GM21515 (cell line): ENCODE results near the gene PPP1R16B.
A peak's percentile ranks its signal among the peaks of the same experiment; 100 is the strongest.

ENCODE experiments used
- ATAC-seq: cut with Tn5 transposase; IDR thresholded peaks from one replicate; pipeline ENCODE4 v1.9.1; 2021; ENCODE audit not compliant: unreplicated experiment

Gene PPP1R16B

DNA sequence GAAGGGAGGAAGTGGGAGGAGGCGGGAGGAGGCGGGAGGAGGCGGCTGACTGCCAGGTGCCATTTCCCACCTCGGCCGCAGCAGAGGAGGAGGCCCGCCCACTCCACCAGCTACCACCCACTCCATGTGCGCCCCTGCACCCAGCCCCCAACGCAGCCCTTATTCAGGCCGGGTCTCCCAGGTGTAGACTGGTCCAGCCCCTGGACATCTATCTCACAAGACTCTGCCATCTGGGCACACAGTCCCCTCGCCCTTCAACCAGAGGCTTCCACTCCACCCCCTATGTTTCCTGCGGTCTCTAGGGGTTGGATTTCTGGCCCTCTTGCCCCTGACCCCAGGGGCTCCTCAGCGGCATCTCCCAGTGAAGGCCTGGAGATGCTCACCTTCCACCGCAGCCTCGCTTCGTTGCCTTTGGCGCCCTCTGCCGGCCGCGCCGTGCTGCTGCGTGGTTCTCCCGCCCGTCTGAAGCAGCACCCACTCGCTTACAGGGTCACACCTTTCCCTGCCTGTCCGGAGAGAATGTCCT is 88.1 kb downstream of the PPP1R16B start:
- ATAC-seq: peak; percentile 46

DNA sequence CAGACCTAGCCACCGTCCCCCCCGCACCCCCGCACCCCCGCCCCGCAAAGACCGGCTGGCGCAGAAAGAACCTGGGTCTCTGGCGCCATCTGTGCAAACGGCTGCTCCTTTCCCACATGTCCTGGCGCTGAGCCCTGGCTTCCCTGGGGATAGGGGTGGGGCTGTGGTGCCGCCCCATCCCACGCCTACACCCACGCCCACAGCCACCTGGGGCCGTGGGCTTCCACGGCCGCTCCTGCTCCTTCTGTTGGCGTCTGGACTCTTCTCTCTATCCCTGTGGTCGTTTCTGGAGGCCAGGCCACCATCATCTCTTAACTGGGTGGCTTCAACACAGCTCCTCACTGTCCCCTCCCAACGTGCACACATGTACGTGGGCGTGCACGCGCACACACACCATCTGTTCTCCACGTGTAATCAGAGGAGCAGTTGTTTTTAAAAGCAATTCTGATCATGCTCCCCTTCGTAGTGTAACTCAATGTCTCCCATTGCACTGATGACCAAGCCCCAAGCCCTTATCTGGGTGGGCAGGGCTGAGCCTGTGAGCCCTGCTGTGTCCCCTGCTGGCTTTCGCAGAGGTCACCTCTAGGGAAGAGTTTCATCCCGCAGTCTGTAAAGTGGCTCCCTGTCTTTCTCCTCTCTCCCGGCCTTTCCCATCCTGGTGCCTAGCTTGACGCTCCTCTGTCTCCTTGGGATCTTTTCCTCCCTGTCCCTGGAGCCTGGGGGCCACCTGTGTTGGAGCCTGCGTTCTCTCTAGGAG is 88.8 kb downstream of the PPP1R16B start:
- no peak for ATAC-seq

DNA sequence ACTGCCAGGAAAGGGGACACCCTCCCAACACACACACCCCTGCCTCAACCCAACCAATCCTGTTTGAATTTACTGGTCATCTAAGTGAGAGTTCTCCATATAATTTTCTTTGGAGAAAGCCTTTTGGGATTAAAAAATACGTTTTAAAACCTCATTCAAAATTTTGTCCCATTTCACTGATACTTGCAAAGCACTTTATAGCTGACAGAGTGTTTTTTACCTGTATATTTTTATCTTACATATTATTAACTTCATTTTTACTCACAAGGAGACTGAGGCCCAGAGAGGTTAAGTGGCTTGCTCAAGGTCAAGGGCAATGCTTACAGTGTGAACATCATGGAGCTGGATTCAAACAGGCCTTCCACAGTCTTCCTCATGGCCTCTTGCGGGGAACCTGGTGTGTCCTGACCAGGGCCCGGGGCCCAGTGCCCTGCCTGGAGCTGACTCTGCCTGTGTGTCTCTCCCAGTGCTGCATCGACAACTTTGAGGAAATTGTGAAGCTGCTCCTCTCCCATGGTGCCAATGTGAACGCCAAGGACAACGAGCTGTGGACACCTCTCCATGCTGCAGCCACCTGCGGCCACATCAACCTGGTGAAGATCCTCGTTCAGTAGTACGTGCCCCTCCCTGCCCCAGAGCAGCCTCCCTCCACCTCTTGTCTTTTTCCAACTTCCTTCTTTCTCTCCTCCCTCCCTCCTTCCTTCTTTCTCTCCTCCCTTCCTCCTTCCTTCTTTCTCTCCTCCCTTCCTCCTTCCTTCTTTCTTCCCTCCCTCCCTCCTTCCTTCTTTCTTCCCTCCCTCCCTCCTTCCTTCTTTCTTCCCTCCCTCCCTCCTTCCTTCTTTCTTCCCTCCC is 89.8 kb downstream of the PPP1R16B start:
- ATAC-seq: no peak

DNA sequence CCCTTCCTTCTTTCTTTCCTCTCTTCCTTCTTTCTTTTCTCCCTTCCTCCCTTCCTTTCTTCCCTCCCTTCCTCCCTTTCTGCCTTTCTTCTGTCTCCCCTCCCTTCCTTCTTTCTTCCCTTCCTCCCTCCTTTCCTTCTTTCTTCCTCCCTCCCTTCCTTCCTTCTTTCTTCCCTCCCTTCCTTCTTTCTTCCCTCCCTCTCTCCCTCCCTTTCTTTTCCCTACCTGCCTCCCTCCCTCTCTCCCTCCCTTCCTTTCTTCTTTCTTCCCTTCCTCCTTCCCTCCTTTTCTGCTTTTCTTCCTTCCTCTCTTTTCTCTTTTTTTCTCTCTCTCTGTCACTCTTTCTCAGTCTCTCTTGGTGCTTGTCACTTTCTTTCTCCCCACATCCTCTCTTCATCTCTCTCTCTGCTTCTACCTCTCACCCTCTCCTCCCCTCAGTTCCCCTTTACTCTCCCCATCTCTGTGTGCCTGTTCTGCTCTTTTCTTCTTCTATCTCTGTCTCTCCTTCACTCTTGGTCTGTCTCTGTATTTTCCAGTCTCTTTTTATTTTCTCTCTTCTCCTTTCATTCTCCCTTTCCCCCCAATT is 90.6 kb downstream of the PPP1R16B start:
- no peak for ATAC-seq

DNA sequence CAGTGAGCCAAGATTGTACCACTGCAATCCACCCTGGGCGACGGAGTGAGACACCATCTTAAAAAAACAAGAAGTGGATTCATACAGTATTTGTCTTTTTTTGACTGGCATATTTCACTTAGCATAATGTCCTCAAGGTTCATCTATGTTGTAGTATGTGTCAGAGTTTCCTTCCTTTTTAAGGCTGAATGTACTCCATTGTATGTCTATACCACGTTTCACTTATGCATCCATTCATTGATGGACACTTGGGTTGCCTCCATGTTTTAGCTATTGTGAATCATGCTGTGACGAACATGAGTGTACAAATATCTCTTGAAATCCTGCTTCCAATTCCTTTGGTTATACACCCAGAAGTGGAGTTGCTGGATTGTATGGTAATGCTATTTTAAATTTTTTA is 91.8 kb downstream of the PPP1R16B start:
- ATAC-seq: no peak

DNA sequence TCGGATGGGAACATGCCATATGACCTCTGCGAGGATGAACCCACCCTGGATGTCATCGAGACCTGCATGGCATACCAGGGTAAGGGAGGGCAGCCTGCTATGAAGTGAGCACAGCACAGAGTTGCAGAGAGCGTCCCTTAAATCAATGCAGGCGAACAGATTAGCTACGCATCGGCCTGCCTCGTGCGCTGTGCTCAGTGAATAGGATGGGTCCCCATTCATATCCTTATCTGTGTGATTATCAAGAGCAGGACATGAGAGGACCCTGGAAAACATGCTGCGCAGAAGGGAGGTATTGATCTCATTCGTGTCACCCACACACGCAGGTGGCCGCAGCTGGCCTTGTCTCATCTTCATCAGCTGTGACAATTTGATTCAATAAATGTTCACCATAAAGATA is 95.1 kb downstream of the PPP1R16B start:
- ATAC-seq: no peak

DNA sequence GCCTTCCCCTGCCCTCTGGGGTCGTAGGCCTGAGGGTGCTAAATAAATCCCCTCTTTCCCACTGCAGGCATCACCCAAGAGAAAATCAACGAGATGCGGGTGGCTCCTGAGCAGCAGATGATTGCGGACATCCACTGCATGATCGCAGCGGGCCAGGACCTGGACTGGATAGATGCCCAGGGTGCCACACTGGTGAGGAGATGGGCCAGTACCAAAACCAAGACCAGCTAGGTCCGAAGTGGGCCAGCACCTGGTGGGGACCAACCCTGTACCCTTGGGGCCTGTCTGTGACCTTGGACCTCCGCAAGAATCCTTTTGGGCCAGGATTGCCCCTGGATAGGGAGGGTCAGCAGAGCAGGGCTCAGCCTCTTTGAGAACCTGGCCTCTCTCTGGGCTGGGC is 97.1 kb downstream of the PPP1R16B start:
- no peak for ATAC-seq

DNA sequence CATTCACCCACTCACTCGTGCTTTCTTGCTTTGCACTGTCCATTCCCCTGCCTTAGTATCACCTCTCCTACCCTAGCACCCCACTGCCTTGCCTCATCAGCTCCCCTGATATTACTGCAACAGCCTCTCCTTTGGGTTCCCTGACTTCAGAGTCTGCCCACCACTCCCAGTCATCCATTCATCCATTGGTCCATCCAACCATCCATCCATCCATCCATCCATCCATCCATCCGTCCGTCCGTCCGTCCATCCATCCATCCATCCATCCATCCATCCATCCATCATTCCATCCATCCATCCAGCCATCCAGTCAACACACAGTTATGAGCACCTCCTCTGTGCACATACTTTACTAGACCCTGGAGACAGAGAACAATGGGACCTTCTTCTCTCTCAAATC is 97.8 kb downstream of the PPP1R16B start:
- no peak for ATAC-seq

DNA sequence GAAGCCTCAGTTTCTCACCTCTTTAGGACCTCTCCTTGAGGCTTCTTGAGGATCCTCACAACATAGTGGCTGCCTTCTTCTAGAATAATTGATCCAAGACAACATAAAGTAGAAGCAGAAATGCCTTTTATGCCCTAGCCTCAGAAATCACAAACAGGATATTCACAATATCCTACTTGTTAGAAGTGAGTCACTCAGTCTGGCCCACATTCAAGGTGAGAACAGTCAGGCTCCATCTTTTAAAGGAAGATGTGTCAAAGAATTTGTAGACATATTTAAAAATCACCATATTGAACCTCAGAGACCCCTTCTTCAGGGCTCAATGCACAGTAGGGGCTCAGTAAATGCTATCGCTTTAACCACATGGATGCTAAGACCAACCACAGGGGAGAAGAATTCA is 99.9 kb downstream of the PPP1R16B start:
- no peak for ATAC-seq

DNA sequence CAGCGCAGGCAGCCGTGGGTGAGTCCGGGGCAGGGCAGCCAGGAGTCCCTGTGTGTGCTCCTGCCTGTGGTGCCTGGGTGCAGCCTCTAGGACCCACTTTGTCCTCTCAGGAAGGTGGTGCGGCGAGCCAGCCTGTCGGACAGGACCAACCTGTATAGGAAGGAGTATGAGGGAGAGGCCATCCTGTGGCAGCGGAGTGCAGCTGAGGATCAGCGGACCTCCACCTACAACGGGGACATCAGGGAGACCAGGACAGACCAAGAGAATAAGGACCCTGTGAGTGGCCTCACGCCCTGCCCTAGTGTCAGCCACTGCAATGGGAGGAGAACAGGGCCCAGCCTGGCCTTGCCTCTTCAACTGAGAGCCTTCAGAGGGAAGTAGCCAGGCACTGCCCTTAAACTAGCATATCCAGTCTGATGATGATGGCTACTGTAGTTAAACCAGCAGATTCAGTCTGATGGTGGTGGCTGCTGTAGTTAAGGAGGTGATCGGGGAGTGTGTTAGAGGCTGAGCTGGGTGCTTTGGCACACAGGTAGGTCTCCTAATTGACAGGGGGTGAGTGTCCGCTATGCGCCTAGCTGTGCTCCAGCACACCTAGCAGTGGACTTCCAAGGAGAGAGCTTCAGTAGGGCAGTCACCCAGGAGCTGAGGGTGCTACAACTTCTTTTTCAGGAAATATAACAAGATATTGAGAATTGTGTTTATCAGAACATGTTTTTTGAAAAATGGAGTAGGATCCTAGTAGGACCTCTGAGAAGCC is 102.6 kb downstream of the PPP1R16B start:
- ATAC-seq: no peak

DNA sequence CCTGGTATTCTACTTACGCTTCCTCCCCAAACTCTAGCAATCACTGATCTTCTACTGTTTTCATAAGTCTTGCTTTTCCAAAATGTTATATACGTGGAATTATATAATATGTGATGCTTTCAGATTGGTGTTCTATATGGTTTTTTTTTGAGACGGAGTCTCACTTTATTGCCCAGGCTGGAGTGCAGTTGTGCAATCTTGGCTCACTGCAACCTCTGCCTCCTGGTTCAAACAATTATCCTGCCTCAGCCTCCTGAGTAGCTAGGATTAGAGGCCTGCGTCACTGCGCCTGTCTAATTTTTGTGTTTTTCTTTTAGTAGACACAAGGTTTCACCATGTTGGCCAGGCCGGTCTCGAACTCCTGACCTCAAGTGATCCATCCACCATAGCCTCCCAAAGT is 109.9 kb downstream of the PPP1R16B start:
- ATAC-seq: no peak

DNA sequence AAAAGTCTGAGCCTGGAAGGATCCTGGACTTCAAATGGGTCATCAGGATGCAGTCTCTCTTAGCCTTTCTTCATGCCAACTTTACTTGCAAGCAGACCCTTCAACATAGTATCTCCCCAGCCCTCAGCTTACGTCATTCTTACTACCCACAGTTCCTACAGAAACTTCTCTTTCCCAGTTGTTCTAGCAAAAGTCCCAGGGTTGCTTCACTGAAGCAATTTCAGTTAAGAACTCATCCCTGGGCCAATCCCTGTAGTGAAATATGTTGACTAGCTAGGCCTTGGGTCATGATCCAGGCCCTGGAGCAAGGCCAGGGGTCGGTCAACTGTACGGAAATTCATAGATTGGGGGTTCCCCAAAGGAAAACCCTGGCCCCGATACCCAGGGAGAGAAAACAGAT is 112.2 kb downstream of the PPP1R16B start:
- ATAC-seq: no peak

DNA sequence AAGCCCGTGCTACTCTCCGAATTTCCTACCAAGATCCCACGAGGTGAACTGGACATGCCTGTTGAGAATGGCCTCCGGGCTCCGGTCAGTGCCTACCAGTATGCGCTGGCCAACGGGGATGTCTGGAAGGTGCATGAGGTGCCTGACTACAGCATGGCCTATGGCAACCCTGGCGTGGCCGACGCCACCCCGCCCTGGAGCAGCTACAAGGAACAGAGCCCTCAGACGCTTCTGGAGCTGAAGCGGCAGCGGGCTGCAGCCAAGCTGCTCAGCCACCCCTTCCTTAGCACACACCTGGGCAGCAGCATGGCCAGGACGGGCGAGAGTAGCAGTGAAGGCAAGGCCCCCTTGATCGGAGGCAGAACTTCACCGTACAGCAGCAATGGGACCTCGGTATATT is 112.7 kb downstream of the PPP1R16B start:
- no peak for ATAC-seq

DNA sequence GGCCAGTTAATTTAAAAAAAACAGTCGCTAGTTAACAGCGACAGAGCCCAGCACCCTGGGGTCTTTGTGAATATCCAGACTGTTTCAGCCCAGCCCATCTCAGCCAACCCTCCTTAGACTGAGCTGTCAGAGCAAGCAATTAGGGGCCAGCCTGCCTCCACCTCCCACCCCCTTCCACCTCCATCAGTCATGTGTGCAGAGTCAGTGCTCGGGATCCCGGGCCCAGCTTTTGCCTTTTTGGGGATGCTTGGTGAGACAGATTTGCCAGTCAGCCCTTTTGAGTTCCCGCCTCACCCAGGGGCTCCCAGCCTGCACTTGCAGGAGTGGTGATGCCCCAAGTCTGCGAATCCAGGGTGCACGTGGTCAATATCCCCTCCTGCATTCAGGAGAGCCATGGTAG is 114.2 kb downstream of the PPP1R16B start:
- ATAC-seq: no peak

DNA sequence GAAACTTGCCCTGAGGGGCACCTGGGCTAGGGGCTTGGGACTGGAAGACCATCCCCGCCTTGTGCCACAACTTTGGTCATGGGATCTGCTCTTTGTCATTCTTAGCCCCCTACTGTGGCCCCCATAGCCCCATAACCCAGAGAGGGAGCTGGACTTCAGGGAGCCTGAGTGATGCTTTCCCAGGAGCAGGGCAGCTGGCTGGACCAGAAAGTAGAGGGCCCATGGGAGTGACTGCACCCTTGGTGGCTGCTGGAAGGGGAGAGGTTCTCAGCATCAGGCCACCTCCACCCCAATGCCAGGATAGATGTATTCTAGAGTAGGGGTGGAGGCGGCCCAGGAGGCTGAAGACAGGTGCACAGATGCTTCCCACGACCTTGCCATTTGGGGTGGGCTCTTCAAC is 114.9 kb downstream of the PPP1R16B start:
- no peak for ATAC-seq

DNA sequence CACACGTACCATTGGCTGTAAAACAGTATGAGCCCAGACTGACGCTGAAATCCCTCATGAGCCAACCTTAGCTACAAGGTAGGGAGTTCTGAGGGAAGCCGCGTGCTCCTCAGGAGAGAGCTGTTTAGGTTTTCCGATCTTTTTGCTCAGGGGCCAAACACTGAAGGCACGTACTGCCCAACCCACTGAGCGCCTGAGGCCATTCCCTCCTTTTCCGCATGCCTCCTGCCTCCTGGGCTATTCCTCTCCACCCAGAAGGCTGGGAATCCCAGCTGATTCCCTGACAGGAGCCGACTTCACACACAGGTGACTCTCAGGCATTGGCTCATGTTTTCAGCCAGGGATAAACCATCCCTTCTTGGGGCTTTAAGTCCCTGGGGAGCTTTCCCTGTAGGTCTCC is 115.4 kb downstream of the PPP1R16B start:
- no peak for ATAC-seq

DNA sequence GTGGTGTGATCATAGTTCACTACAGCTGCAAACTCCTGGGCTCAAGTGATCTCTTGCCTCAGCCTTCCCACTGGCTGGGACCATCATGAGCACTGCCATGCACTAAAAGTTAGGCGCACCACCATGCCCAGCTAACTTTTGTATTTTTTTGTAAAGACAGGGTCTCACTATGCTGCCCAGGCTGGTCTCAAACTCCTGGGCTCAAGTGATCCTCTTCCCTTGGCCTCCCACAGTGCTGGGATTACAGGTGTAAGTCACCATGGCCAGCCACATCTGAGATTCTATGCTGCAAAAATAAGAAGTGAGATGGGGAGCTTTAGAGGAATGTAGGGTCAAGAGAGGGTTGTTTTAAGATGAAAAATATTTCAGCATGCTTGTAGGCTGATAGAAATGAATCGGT is 119.2 kb downstream of the PPP1R16B start:
- no peak for ATAC-seq

DNA sequence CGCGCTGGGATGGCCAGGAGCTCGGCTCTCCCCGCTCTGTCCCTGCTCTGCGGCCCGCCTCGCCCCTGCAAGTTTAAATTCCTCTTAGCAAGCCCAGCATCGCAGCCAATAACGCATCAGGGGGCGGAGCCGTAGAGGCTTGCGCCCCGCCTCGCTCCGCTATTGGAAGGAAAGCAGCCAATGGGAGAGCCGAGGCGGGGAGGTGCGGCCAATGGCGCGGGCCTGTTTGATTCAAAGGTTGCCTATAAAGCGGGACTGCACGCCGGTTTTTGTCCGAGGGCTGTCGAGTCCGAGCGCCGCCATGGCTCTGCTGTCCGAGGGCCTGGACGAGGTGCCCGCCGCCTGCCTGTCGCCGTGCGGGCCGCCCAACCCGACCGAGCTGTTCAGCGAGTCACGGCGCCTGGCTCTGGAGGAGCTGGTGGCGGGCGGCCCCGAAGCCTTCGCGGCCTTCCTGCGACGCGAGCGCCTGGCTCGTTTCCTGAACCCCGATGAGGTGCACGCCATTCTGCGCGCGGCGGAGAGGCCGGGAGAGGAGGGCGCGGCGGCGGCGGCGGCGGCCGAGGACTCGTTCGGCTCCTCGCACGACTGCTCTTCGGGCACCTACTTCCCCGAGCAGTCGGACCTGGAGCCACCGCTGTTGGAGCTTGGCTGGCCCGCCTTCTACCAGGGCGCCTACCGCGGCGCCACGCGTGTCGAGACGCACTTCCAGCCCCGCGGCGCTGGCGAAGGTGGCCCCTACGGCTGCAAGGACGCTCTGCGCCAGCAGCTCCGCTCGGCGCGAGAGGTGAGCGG is 120.8 kb downstream of the PPP1R16B start, which contains the start of gene FAM83D:
Gene FAM83D (plus strand): TSS at position 276 of the 792 bp plus-strand sequence. CDS start 26 bp downstream, at position 302.
- ATAC-seq: peak; percentile 84

DNA sequence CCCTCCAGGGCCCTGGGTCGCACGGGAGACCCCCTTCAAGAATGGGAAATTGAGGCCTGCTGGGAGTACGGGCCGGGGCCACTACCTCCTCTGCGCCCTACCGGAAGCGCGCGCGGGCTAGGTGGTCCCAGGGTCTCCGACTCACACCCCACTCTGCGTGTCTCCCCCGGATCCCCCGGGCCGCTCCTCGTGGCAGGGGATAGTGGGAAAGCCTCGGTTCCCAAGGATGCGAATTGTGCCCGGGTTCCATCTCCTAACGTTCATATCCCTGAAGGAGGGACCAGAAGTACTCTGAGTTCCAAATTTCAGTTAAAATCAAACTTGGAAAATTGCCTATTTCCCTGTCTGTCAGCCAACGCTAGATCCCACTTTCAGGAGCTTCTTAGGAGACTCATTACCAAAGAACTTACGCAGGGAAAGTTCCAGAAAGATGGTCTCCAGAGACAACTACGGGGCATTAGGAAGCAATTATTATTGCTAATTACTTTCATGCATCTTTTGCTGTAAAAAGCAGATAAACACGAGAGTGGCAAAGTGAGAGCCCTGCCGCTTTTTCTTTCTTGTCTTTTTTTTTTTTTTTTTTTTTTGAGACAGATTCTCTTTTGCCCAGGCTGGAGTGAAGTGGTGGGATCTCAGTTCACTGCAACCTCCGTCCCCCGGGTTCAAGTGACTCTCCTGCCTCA is 121.6 kb downstream of the PPP1R16B start:
- peak; percentile 5 for ATAC-seq
